Activated CD8-positive, alpha-beta memory T cell treated with anti-CD3 and anti-CD28 coated beads, Interleukin-2, amount 50 U/mL, for 1 hour (primary cell): ENCODE results near the gene GCG.

Experiments used
- DNase-seq: peaks from one replicate; pipeline ENCODE4 v3.0.0-alpha.2; 2020; ENCODE audit errors: extremely low read depth

GCG gene

DNA sequence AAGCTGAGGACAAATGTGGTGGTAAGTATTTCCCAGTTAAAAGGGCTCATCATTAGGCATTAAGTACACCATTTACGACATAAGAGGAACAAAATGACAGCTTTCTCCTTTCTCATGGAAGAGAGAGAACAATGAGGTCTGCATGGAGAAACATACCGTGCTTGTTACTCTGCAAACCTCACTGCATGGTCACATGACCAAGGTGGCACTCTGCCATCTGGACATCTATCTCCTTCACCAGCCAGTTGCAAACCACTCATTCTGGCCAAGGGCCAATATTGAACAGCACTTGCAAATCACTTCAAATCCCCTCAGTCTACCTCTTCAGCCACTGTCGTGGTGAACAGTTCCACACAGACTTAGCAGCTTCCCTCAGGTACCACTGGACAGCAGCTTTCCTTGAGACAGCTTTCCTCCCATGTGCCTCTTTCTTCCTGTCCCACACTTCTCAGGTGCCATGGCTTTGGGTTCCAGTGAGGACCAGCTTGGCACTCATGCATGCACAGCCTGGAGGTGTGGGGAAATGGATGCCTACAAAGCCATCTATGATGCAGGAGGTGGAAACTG is 48.5 kb downstream of the GCG start:
- DNase-seq: no peak

DNA sequence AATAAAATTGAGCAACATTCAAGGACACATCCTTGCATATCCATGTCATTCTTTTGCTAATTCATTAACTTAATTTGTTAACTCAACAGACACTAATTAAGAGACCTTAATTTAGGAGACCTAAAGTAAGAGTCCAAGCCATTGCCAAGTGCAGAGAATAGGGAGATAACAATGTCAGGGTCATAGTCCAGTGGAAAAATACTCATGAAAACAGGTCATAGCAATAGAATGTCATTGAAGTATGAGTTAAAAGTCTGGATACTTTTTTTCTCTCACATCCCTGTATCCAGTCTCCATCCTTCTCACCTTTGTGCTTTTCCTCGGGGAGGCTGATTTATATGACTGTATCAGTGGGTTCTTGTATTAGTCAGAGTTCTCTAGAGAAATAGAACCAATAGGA is 51.5 kb downstream of the GCG start:
- no peak for DNase-seq

DNA sequence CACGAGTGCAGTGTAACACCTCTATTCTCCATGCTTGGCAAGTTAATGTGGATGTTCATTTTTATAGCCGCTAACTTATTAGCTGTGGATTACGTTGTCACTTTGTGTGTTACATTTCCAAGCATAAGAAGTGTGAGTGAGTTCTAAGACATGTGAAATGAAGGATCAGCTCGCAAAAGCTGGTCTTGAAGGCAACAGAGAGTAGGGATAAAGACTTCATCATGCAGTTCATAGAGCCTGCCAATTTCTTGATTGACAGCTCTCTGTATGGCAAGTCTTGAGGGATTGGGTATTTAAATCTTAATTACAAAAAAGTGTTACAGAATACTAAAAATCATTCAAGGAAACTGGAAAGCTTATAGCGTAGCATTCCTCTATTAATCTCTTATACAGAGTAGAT is 52.2 kb downstream of the GCG start:
- DNase-seq: no peak
